MM.1S (cell line): ENCODE results near the gene NRP2.

Experiments
- CTCF ChIP-seq: fragments of 300-600 bp; sonication (generic); IDR thresholded peaks from 2 replicates; pipeline ENCODE4 v1.5.1; 2016; ENCODE audit warnings: antibody characterized with exemption, low read length, mixed read lengths
- EZH2 ChIP-seq: fragments of 300-600 bp; sonication (generic); optimal IDR thresholded peaks from 2 replicates; pipeline ENCODE3; 2017; ENCODE audit warnings: low read depth, mild to moderate bottlenecking, antibody characterized with exemption, low read length, mixed read lengths
- EZH2phosphoT487 ChIP-seq: fragments of 300-600 bp; sonication (generic); IDR thresholded peaks from 2 replicates; pipeline ENCODE4 v1.6.1; 2018; ENCODE audit warnings: antibody characterized with exemption, low read length

- TF ChIP-seq CTCF (no peak), EZH2phosphoT487 (no peak), EZH2 (no peak)
Measured at GRCh38 chr2:205734436-205735037, 52.2 kb downstream of the NRP2 start.
